Stimulated activated CD8-positive, alpha-beta memory T cell treated with anti-CD3 and anti-CD28 coated beads, Interleukin-4, amount 100 ng/mL, for 1 hour (primary cell): ENCODE data around the gene IL36B.
"Not testable (repeated sequence)": the region's sequence is repeated elsewhere in the genome, so short reads cannot be mapped to it uniquely, and the experiment has no call there.

Source experiments
- DNase-seq, 2 donors: peaks; one replicate each; pipeline ENCODE4 v3.0.0-alpha.2; 2020; ENCODE audit warnings: low read depth in 2 of 2, low spot score in 1 of 2

Gene IL36B

DNA sequence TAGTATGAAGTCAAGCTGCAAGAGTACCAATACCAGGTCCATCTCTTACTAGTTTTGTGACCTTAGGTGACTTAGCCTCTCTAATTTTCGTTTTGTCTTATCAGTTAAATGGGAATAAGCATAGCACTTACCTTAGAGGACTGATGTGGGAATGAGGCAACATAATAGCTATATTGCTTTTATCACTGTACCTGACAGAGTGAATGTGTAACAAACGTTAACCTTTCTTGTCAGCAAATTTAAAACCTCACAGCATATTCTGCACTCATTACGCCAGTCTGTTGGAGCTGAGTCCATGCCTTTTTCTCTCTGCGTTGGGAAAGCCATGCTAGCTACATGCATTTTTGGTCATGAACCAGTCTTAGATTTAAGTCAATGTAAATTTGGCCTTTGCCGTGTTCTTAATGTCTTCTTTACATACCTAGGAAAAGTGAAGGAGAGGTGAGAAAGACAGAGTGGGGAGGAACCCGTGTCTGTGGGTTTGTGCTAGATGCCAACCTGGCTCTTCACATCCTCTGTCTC, at the start of gene IL36B:
IL36B (minus strand) TSS at position 472 of the 522 bp plus-strand sequence.
- no peak for DNase-seq

DNA sequence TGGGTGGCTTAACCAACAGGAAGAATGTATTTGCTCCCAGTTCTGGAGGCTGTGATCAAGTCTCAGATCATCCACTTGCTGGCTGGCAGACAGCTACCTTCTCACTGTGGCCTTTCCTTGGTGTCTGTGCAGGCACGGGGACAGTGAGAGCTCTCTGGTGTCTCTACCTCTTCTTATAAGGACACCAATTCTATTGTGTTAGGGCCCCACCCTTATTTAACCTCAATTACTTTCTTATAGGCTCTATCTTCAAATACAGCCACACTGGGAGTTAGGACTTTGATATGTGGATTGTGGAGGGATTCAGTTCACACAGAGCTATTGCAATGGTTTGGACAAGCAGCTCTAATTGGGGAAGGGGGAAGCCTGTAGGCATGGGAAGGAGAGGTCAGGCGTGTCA, 49.5 kb upstream of the IL36B start:
- no peak for DNase-seq

DNA sequence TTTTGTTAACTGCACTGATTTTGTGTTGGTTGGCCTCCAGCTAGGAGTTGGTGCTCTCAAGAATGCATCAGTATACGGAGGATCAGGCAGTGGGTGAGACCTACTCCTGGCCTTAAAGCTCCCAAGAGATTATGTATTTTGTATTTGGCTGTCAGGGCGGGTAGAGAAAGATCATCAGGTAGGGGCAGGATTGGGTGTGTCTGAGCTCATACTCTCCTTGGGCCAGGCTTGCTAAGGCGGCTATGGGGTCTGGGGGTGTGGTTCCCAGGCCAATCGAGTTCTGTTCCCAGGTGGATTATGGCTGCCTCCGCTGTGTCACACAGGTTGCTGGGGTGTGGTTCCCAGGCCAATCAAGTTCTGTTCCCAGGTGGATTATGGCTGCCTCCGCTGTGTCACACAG, 45.9 kb upstream of the IL36B start:
- DNase-seq, result no peak

DNA sequence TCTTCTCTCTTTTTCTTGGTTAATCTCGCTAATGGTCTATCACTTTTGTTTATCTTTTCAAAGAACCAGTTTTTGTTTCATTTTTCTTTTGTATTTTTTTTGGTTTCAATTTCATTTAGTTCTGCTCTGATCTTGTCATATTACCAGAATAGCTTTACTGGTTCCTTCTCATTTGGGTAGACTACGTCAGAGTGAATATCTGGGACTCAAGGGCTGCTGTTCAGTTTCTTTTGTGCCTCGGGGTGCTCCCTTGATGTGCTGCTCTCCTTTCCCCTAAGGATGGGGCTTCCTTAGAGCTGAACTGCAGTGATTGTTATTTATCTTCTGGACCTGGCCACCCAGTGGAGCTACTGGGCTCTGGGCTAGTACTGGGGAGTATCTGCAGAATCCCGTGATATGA, 45.4 kb upstream of the IL36B start:
- no peak for DNase-seq

DNA sequence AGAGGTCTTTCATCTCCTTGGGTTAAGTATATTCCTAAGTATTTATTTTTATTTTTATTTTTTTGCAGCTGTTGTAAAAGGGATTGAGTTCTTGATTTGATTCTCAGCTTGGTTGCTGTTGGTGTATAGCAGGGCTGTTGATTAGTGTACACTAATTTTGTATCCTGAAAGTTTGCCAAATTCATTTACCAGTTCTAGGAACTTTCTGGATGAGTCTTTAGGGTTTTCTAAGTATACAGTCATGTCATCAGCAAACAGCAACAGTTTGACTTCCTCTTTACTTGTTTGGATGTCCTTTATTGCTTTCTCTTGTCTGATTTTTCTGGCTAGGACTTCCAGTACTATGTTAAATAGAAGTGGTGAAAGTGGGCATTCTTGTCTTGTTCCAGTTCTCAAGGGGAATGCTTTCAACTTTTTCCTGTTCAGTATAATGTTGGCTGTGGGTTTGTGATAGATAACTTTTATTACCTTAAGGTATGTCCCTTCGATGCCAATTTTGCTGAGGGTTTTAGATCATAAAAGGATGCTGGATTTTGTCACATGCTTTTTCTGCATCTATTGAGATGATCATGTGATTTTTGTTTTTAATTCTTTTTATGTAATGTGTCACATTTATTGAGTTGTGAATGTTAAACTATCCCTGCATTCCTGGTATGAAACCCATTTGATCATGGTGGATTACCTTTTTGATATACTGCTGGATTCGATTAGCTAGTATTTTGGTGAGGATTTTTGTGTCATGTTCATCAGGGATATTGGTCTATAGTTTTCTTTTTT, 44.4 kb upstream of the IL36B start:
- not testable (repeated sequence) for DNase-seq

DNA sequence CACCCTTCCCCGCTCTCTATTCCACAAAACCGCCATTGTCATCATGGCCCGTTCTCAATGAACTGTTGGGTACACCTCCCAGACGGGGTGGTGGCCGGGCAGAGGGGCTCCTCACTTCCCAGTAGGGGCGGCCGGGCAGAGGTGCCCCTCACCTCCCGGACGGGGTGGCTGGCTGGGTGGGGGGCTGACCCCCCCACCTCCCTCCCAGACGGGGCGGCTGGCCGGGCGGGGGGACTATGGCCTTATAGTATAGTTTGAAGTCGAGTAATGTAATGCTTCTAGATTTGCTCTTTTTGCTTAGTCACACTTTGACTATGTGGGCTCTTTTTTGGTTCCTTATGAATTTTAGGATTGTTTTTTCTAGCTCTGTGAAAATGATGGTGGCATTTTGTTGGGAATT, 43.6 kb upstream of the IL36B start:
- not testable (repeated sequence) for DNase-seq

DNA sequence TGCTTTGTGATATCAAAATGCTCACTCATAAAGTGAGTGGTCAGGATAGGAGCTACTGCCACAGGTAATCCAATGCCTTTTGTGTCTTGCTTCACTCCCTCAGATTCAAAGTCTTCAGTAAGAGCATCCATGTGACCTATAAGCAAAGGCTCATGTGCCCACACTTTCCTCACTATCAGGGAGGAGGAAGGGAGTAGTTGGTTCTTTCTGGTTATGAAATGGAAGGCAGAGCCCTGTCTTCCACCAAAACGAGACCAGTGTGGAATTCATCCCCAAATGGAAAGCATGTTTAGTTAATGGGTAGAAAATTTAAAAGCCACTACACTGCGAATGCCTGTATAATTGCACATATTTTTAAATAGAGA, 40.9 kb upstream of the IL36B start:
- DNase-seq, result no peak

DNA sequence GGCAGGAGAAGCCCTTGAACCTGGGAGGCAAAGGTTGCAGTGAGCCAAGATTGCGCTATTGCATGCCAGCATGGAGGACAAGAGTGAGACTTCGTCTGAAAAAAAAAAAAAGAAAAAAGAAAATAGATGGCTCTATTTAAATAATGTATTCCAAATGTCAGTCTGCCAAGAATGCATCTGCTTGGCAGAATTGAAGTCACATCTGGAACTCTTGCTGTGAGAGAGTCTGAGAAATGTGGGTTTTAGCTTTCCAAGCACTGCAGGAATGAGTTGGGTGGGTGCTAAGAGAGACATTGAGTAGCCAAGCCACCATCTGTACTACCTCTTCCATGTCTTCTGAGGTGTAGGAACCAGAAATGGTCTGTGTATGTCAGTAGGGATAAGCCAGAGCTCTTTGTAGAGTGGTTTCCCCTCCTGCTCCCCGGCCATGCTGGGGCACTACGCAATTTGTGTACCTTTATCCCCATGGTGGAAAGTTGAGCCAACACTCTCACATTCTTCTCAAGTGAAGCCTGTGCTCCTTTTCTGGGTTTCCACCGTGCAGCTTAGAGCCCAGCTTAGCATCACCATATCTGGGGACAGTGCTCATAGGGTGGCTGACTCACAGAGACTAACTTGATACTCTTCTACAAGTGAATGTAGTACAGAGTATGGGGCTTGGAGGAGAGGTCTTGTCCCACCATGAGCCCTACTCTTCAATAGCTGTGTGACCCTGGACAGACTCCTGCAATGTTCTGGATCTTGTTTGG, 40.4 kb upstream of the IL36B start:
- no peak for DNase-seq

DNA sequence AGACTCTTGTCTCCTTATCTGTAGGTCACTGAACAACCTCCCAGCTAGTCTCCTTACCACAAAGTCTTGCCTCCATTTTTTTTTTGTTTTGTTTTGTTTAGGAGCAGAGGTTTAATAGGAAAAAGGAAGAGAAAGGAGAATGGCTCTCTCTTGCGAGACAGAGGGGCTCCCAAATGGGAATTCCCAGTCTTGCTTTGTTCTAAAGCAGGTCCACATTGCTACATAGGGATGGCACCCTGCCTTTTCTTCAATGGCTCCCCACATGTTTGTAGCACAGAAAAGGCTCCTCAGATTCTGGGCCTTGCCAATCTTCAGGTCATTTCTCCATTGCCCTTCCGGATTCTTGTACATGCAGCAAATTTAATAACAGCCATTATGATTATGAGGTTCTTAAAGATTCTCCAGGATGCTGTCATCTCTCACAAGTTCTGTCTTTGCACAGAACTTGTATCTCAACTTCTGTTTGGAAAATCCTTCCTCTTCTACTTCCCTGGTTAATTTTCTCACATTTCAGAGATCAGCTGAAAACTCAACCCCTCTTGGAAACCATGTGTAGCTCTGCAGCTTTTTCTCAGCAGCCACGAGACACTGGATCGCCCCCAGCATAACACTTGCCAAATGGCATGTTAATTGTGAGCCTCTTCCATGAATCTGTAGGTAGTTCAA, 38.7 kb upstream of the IL36B start:
- DNase-seq, result no peak

DNA sequence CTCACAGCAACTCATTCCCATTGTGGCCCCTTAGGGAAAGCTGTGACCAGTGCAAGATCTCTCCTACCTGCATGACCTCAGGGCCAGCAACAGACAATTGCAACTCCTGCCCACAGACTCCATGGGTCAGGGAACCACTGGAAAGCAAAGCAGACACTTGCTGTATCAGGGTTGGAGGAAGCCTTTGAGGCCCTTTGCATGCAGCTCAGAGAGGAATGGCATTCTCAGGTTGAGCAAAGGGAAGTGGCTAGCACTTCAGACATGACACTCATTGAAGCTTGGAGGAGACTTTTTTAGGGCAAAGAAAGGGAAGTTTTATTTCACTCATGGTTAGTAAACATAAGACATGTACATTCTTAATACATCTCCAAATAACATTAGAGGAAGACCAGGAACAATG, 37.2 kb upstream of the IL36B start:
- no peak for DNase-seq

DNA sequence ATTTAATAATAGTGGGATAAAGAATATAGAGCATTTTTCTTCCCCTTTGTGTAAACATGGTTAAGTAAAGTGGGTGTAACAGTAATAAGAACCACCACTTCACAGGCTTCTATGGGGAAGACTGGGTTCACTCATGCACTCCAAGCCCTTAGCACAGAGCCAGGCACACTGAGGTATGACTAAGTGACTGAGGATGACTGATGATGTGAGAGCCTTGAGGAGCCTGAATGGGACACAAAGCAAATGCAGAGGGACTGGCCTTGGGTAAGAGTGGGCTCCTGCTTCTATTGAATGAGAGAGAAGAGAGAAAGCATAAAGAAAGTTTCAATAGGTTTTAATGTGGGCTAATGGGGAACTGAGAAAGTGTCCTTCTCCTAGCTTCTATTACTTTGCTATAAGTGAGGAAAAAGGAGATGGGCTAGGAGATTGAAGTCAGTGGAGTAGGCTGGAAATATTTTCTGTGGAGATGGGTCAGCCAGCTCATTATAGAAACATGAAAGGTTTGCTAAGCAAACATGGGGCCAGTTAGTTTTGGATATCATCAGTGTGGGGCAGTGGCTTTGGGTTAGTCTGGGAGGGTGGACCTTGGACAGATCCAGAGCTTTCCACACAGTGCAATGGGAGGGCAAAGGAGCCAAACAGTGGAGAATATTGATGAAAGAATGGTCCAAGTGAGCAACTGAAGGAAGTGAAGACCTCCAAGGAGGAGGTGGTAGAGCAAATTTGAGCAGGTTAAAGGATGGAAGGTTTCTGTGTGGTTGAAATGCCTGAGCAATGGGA, 35.7 kb upstream of the IL36B start:
- DNase-seq, result no peak

DNA sequence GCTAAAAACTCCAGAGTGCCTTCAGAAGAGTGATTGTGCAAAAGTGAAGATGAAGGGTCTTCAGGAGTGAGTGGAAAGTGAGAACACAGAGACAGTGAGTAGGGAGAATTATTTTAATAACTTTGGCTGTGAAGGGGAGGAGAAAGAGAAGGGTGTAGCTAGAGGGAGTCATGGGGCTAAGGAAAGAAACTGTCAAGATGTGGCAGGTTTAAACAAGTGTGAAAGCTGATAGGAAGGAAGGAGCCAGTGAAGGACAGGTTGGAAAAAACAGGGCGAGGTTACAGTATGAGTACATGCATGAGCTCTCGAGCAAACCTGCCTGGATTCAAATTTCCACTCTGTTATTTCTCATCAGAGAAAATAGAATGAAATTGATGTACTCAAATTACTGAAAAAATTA, 32.9 kb upstream of the IL36B start:
- no peak for DNase-seq

DNA sequence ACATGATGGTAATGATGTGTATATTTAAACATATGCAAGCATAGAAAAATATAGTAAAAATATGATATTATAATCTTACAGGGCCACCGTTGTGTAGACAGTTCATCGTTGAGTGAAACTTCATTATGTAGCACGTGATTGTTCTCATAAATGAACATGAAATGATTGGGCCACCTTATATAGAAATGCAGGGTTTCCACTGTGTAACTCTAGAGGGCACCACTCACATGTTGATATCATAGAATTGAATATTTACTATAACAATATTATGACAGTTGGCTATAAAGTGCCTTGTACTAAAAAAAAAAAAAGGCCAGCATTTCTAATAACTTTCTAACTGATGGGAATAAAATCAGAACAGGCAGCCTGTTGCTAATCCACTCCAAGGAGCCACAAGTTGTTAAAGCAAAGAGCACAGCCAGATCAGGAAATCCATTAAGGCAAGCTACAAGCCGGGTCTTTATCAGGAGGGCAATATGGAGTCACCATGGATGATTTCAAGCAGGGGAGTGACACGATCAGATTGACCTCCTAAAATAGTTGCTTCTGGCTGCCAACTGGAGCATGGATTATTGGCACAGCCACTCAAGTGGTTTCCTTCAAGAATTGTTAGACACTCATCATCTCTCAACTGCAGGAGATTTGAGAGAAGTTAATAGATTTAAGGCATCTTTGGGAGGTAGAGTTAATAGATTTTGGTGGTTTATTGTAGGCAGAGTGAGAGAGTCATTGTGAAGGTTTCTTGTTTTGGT, 31.8 kb upstream of the IL36B start:
- no peak for DNase-seq

DNA sequence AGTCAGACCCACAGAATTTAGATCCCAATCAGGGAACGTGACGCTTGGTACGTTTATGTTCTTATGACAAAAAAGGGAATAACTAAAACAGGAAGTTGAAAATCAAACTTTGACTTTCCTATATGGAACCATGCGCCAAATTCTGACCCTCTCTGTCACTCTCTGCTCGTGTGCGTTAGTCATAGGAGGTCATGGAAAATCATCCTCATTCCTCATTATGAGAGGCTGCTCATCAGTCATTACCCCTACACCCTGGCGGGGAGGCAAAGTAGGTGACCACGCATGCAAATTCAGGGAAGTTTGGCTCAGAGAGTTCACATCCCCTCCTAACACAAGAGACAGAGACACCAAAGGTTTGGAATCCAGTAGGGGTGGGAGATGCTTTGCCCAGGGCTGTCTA, 30.6 kb upstream of the IL36B start:
- no peak for DNase-seq

DNA sequence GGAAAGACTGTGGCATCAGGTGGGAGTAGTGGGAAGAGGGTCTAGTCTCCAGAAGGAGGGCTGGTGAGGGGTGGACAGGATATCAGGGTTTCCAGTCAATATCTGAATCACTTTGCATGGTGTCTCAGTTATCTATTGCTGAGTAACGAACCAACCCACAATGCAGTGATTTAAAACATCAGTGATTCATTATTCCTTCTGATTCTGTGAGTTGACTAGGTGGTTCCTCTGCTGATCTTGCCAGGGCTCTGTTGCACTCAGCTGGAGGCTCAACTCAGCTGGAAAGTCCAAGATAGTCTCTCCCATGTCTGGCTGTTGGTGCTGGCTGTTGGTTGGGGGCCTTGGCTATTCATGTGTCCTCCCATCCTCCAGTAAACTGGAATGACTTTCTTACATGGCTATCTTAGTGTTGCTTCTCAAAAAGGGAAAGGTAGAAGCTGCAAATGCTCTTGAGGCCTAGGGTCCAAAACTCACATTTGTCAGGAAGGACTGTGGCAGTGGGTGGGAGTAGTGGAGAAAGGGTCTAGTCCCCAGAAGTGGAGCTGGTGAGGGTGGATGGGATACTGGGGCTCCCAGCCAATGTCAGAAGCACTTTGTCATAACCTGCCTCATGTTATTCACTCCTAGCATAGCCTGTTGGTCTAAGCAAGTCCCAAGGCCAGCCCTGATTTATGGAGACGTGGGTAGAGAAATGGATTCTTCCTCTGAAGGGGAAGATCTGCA, 29.0 kb upstream of the IL36B start:
- no peak for DNase-seq

DNA sequence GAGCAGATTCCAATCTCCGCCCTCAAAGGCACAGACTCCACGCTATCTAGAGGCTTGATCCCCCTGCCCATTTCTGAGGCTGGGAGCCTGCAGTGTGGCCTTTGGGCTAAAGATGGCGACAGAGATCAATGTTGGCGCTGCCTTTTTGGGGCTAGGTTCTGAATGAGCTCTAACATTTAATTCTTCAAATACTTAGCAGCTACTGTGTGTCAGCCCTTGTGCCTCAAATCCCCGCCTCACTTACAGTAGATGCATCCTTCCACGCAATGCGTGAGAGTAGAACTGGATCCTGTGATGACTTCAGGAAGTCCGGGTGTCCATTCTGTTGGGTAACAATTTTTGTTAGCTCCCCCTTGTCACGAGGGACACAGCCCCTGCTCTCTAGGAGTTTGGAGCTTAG, 27.5 kb upstream of the IL36B start:
- DNase-seq, result no peak

DNA sequence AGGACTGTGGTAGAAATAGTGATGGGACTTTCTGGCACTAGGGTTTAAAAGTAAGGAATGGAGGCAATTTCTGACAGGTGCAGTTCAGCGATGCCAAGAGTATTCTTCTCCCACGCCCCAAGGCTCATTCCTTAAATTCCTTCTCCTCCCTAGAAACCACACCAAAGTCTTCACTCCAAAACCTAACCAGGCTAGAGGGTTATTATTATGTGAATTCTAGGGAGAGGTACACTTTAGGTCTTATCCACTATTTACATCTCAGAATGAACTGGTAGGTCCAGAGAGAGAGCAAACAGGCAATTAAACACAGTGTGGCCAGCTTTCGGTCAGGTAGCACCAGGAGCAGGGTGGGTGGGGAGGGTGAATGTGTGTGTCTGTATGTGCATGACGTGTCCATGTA, 26.5 kb upstream of the IL36B start:
- DNase-seq, result no peak

DNA sequence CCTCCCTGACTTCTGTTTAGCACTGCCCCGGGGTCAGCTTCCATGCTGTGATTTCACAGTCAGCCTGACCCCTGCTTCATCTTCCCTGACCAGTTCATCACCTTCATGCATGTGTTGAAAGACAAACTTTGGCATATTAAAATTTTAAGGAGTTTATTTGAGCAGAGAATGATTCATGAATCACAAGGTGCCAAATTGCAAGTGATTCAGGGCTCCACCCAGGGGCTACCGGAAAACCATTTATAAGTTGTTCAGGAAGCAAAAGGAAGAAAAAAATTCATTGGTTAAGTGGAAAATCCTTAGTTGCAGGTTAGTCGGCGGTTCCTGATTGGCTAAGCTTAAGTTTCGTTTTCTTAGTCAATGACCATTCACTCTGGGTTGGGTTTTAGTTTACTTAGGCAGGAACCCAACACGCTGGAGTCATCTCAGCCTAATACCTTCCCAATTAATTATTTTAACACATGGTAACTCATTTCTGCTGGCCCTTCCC, 25.7 kb upstream of the IL36B start:
- no peak for DNase-seq

DNA sequence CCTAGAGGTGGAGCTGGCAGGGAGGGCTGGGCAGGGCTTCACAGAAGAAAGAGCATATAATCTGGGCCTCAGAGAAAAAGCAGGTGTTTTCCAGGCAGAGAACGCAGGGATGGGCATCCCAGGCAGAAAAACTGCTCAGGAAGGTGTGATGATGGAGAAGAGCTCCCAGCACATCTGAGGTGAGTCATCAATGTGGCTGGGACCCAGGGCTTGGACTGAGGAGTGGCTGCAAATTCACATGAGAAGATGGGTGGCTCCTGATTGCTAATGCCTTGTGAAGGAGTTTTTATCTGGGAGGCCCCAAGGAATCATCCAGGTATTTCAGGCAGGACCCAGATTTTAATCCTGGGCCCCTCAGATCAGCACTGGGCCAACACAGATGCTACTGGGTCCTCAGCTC, 25.3 kb upstream of the IL36B start:
- no peak for DNase-seq
